Measurements from ENCODE around the gene C1QL4.

DNA sequence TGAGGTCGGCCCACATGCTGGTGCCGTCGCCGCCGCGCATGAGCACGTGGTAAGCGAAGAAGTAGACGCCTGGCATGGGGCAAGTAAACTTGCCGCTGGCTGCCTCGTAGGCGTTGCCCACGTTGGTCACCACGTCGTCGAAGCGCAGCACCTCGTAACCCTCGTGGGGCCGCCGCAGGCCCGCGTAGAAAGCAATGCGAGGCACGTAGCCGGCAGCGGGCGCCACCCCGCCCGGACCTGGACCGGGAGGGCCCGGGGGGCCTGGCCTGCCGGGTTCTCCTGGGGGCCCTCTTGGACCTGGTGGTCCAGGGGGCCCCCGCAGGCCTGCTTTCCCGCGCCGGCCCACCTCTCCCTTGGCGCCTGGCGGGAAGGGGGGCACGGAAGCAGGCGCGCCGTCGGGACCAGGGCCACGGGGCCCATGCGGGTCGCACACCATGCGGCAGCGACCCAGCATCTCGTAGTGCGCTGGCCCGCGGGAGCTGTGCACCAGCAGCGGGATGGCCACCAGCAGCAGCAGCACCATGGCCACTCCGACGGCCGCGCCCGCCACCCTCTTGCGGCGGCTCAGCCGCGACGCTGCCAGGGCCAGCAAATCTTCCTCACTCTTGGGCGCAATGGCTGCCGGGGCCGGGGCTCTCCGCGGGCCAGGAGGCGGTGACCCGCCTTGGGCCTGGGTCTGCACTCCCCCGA is 888 bp downstream of the C1QL4 start:
- TF ChIP-seq, protein P1, sequence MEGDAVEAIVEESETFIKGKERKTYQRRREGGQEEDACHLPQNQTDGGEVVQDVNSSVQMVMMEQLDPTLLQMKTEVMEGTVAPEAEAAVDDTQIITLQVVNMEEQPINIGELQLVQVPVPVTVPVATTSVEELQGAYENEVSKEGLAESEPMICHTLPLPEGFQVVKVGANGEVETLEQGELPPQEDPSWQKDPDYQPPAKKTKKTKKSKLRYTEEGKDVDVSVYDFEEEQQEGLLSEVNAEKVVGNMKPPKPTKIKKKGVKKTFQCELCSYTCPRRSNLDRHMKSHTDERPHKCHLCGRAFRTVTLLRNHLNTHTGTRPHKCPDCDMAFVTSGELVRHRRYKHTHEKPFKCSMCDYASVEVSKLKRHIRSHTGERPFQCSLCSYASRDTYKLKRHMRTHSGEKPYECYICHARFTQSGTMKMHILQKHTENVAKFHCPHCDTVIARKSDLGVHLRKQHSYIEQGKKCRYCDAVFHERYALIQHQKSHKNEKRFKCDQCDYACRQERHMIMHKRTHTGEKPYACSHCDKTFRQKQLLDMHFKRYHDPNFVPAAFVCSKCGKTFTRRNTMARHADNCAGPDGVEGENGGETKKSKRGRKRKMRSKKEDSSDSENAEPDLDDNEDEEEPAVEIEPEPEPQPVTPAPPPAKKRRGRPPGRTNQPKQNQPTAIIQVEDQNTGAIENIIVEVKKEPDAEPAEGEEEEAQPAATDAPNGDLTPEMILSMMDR (IDR thresholded peaks at IDR 0.05; ENCODE audit: borderline replicate concordance, extremely low read depth, low read length, poor library complexity, severe bottlenecking) = no peak
- TF ChIP-seq EZH2 (IDR thresholded peaks at IDR 0.05; ENCODE audit: borderline replicate concordance, low read depth, low read length, severe bottlenecking) = no peak
